Brain microvascular endothelial cell (primary cell): Measurements from ENCODE around the gene NETO1.

ENCODE experiments used
- DNase-seq: peaks from one replicate; pipeline ENCODE4 v3.0.0-alpha.2; 2020
- H3K27ac ChIP-seq: fragments of 250-450 bp; sonication (Bioruptor Pico); 2 replicates; pipeline ENCODE4 v1.5.1; 2020; ENCODE audit warnings: mild to moderate bottlenecking, moderate library complexity
- H3K27me3 ChIP-seq: fragments of 250-450 bp; sonication (Bioruptor Pico); replicated peaks from 2 replicates; pipeline ENCODE4 v1.5.1; 2020; ENCODE audit warnings: mild to moderate bottlenecking
- H3K36me3 ChIP-seq: fragments of 250-450 bp; sonication (Bioruptor Pico); replicated peaks from 2 replicates; pipeline ENCODE4 v1.5.1; 2020; ENCODE audit warnings: mild to moderate bottlenecking
- H3K4me3 ChIP-seq: 2 replicates; pipeline ENCODE4 v1.5.1; 2011; ENCODE audit warnings: low read depth, mild to moderate bottlenecking, control low read depth, low read length, moderate library complexity
- in situ Hi-C: cut with HindIII; loops from 2 replicates; pipeline ENCODE4 v1.10.0; 2017; ENCODE audit warnings: low sequenced_read_pairs, low pct_ligation_motif_present
- TF ChIP-seq, protein P1 (sequence below): IDR thresholded peaks from 2 replicates; pipeline ENCODE4 v1.5.1; 2011; ENCODE audit warnings: low read depth, mild to moderate bottlenecking, moderate library complexity, low read length, control low read depth, inconsistent platforms; ENCODE audit errors: missing control alignments

NETO1 gene

DNA sequence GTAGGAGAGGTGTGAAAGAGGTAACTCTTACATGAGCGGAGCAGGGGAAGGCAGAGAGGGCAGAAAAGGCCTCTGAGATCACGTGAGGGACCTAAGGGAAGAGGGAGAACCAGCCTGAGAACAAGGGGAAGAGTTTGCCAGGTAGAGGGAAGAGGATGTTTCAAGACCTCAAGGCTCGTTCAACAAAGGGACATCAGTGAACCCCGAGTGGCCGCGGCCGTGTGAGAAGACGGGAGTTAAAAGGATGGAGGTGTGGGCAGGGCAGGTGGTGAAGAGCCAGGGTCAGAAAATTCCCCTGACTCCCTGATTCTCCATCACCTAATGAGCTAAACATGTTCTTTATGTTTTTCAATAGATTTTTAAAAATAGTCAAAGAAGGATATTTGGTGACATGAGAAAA lies 44.4 kb downstream of the NETO1 start:
- in situ Hi-C loops = no loop called here
- no peaks in the 10 kb centered on the region for H3K27me3 ChIP-seq
- no peak for DNase-seq
- H3K36me3 ChIP-seq = no peaks in the 10 kb centered on the region
- H3K27ac ChIP-seq = no peak overlapping the region
- no peak overlapping the region for H3K4me3 ChIP-seq
- TF ChIP-seq, protein P1, sequence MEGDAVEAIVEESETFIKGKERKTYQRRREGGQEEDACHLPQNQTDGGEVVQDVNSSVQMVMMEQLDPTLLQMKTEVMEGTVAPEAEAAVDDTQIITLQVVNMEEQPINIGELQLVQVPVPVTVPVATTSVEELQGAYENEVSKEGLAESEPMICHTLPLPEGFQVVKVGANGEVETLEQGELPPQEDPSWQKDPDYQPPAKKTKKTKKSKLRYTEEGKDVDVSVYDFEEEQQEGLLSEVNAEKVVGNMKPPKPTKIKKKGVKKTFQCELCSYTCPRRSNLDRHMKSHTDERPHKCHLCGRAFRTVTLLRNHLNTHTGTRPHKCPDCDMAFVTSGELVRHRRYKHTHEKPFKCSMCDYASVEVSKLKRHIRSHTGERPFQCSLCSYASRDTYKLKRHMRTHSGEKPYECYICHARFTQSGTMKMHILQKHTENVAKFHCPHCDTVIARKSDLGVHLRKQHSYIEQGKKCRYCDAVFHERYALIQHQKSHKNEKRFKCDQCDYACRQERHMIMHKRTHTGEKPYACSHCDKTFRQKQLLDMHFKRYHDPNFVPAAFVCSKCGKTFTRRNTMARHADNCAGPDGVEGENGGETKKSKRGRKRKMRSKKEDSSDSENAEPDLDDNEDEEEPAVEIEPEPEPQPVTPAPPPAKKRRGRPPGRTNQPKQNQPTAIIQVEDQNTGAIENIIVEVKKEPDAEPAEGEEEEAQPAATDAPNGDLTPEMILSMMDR = no peak

DNA sequence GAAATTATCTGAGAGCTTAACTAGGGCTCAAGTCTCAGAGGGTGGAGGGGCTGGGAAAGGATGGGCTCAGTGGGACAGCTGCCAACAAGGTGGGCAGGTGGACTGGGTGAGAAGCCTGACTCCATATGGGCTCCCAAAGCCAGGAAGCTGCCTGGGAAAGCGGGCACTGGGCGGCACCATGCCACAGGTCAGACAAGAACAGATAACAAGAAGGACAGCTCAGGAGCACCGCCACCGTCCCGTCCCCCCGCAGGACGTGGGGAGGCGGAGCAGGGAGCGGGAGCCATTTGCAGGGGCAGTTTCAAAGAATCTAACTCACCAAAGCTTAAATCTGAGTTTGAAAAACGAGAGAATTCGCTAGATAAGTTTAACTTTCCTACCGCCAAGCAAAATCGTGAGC lies 45.6 kb downstream of the NETO1 start:
- Histone ChIP-seq H3K27ac (no peak overlapping the region), H3K4me3 (no peak overlapping the region), H3K36me3 (no peaks in the 10 kb centered on the region), H3K27me3 (no peaks in the 10 kb centered on the region)
- in situ Hi-C loops = no loop called here
- TF ChIP-seq, protein P1 = no peak
- DNase-seq = no peak

DNA sequence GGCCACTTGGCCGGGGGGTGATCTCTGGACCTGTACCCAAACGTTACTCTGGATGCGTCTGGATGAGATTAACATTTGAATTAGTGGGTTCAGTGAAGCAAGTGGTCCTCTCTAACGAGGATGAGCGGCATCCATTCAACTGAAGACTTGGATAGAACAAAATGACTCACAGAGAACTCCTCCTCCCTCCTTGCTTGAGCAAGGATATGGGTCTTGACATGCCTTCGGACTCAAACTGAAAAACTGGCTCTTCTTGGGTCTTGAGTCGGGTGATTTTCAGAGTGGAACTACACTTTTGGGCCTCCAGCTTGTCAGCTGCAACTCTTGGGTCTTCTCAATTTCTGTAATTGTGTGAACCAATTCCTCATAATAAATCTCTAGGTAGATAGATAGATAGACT lies 47.2 kb downstream of the NETO1 start:
- DNase-seq = no peak
- H3K27ac ChIP-seq = no peak overlapping the region
- H3K27me3 ChIP-seq = no peaks in the 10 kb centered on the region
- H3K36me3 ChIP-seq = no peaks in the 10 kb centered on the region
- TF ChIP-seq, protein P1 = no peak
- H3K4me3 ChIP-seq = no peak overlapping the region
- in situ Hi-C loops = no loop called here

GRCh38 chr18:72819050-72819449 lies 48.7 kb downstream of the NETO1 start:
- in situ Hi-C loops = no loop called here
- Histone ChIP-seq H3K4me3 (no peak overlapping the region), H3K27ac (no peak overlapping the region), H3K27me3 (no peaks in the 10 kb centered on the region), H3K36me3 (no peaks in the 10 kb centered on the region)
- TF ChIP-seq, protein P1 = no peak
- DNase-seq = no peak

GRCh38 chr18:72811047-72811446 lies 56.7 kb downstream of the NETO1 start:
- no peak for DNase-seq
- in situ Hi-C loops = no loop called here
- Histone ChIP-seq H3K27ac (no peak overlapping the region), H3K36me3 (no peaks in the 10 kb centered on the region), H3K4me3 (no peak overlapping the region), H3K27me3 (no peaks in the 10 kb centered on the region)
- TF ChIP-seq, protein P1 = no peak

DNA sequence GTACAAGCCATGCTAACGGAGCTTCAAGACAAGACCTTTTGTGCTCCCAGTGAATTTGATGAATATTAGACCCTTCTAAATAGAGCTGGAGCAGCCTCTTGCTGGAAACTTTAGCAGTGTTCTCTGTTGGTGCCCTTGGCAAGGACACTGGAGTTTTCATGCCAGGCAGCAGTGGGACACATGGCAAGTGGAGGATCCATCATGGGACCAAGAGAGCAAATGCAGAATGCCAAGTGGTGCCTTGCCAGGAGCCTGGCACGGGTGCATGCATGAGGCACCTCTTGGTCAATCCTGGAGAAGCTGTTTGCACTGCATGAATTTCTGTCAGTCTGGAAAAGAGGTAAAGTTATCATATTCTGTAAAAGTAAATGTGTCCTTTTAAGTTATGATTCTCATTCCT lies 59.1 kb downstream of the NETO1 start:
- Histone ChIP-seq H3K36me3 (no peaks in the 10 kb centered on the region), H3K27ac (no peak overlapping the region), H3K27me3 (no peaks in the 10 kb centered on the region), H3K4me3 (no peak overlapping the region)
- in situ Hi-C loops = no loop called here
- no peak for DNase-seq
- TF ChIP-seq, protein P1 = no peak
